Measurements from ENCODE around the gene LONP2.
"Not testable (repeated sequence)": the region's sequence is repeated elsewhere in the genome, so short reads cannot be mapped to it uniquely, and the experiment has no call there.

Gene LONP2

GRCh38 chr16:48383009-48383876 lies 139.1 kb downstream of the LONP2 start:
- Mint-ChIP-seq H3K27ac (peak overlapping the region; percentile 90), H3K4me1 (peaks cover 37 to 51% of the 10 kb centered on the region in 2 donors), H3K27me3 (no peaks in the 10 kb centered on the region), H3K9me3 (no peaks in the 10 kb centered on the region), H3K36me3 (peaks cover 4 to 16% of the 10 kb centered on the region in 2 donors), H3K4me3 (peak overlapping the region; percentile 84 to 88)
- DNase-seq (no peak), ATAC-seq (replicated peaks) (no peak)

- H3K9me3 Mint-ChIP-seq: no peaks in the 10 kb centered on the region
- H3K27ac Mint-ChIP-seq: peak overlapping the region; percentile 90
- H3K4me1 Mint-ChIP-seq: peaks cover 32 to 43% of the 10 kb centered on the region in 2 donors
- H3K36me3 Mint-ChIP-seq: peaks cover 4 to 16% of the 10 kb centered on the region in 2 donors
- ATAC-seq (replicated peaks): no peak
- no peaks in the 10 kb centered on the region for H3K27me3 Mint-ChIP-seq
- H3K4me3 Mint-ChIP-seq: peak overlapping the region; percentile 84 to 88
- DNase-seq: no peak
Observed at GRCh38 chr16:48383877-48384519, 139.9 kb downstream of the LONP2 start.

- Mint-ChIP-seq H3K27me3 (no peaks in the 10 kb centered on the region), H3K4me3 (peak overlapping the region; percentile 92 to 93), H3K27ac (peak overlapping the region; percentile 90), H3K9me3 (no peaks in the 10 kb centered on the region), H3K36me3 (peaks cover 4 to 16% of the 10 kb centered on the region in 2 donors), H3K4me1 (peaks cover 25 to 36% of the 10 kb centered on the region in 2 donors)
- ATAC-seq (replicated peaks) (peak; percentile 76 to 79), DNase-seq (peak; percentile 18)
Observed at GRCh38 chr16:48384520-48385252, 140.6 kb downstream of the LONP2 start.

GRCh38 chr16:48385253-48386150 lies 141.4 kb downstream of the LONP2 start, which contains the start of gene SIAH1:
Gene SIAH1, minus strand, starts transcription at chr16:48385413. Its CDS starts 22,985 bp downstream, at chr16:48362428.
- Mint-ChIP-seq H3K4me1 (peaks cover 21 to 28% of the 10 kb centered on the region in 2 donors), H3K36me3 (peaks cover 1 to 13% of the 10 kb centered on the region in 2 donors), H3K27ac (peak within 1 kb of the TSS; percentile 97), H3K4me3 (peak within 1 kb of the TSS; percentile 92 to 93), H3K27me3 (no peaks in the 10 kb centered on the region), H3K9me3 (no peaks in the 10 kb centered on the region)
- ATAC-seq (replicated peaks) (peak; percentile 77 to 85), DNase-seq (peak; percentile 82)

- no peak for DNase-seq
- H3K27me3 Mint-ChIP-seq: no peaks in the 10 kb centered on the region
- no peak overlapping the region for H3K27ac Mint-ChIP-seq
- H3K4me1 Mint-ChIP-seq: peaks cover 11 to 18% of the 10 kb centered on the region in 2 donors
- no peak for ATAC-seq (replicated peaks)
- no peak overlapping the region for H3K4me3 Mint-ChIP-seq
- peaks cover 1 to 5% of the 10 kb centered on the region in 2 donors for H3K36me3 Mint-ChIP-seq
- no peaks in the 10 kb centered on the region for H3K9me3 Mint-ChIP-seq
Observed at GRCh38 chr16:48386559-48387312, 142.6 kb downstream of the LONP2 start.

GRCh38 chr16:48392407-48392806 lies 148.3 kb downstream of the LONP2 start:
- no peaks in the 10 kb centered on the region for H3K27me3 Mint-ChIP-seq
- H3K36me3 Mint-ChIP-seq: no peaks in the 10 kb centered on the region
- H3K9me3 Mint-ChIP-seq: no peaks in the 10 kb centered on the region
- H3K4me1 Mint-ChIP-seq: no peaks in the 10 kb centered on the region
- H3K27ac Mint-ChIP-seq: no peak overlapping the region
- no peak overlapping the region for H3K4me3 Mint-ChIP-seq
- no peak for ATAC-seq (replicated peaks)
- DNase-seq: no peak

- ATAC-seq (replicated peaks) (no peak), DNase-seq (no peak)
- H3K27ac Mint-ChIP-seq: no peak overlapping the region
- no peaks in the 10 kb centered on the region for H3K4me1 Mint-ChIP-seq
- no peaks in the 10 kb centered on the region for H3K36me3 Mint-ChIP-seq
- no peak overlapping the region for H3K4me3 Mint-ChIP-seq
- no peaks in the 10 kb centered on the region for H3K9me3 Mint-ChIP-seq
- H3K27me3 Mint-ChIP-seq: no peaks in the 10 kb centered on the region
Observed at GRCh38 chr16:48393485-48394354, 149.6 kb downstream of the LONP2 start.

- H3K4me1 Mint-ChIP-seq: no peaks in the 10 kb centered on the region
- no peaks in the 10 kb centered on the region for H3K9me3 Mint-ChIP-seq
- no peak for DNase-seq
- no peaks in the 10 kb centered on the region for H3K36me3 Mint-ChIP-seq
- H3K4me3 Mint-ChIP-seq: no peak overlapping the region
- no peak overlapping the region for H3K27ac Mint-ChIP-seq
- no peaks in the 10 kb centered on the region for H3K27me3 Mint-ChIP-seq
- no peak for ATAC-seq (replicated peaks)
Observed at GRCh38 chr16:48394355-48394703, 150.2 kb downstream of the LONP2 start.

GRCh38 chr16:48395375-48395774 lies 151.3 kb downstream of the LONP2 start:
- Mint-ChIP-seq H3K27me3 (no peaks in the 10 kb centered on the region), H3K36me3 (no peaks in the 10 kb centered on the region), H3K27ac (no peak overlapping the region), H3K4me1 (peaks cover 0 to 4% of the 10 kb centered on the region in 2 donors), H3K9me3 (no peaks in the 10 kb centered on the region), H3K4me3 (no peak overlapping the region)
- ATAC-seq (replicated peaks): no peak
- DNase-seq: no peak

- H3K9me3 Mint-ChIP-seq; ATAC-seq (replicated peaks); DNase-seq; H3K27ac Mint-ChIP-seq; H3K4me3 Mint-ChIP-seq; H3K36me3 Mint-ChIP-seq; H3K27me3 Mint-ChIP-seq: not testable (repeated sequence)
- H3K4me1 Mint-ChIP-seq: peaks cover 2 to 15% of the 10 kb centered on the region in 2 donors
Observed at GRCh38 chr16:48402547-48402946, 158.4 kb downstream of the LONP2 start.

- peaks cover 0 to 3% of the 10 kb centered on the region in 2 donors for H3K9me3 Mint-ChIP-seq
- H3K27me3 Mint-ChIP-seq: no peaks in the 10 kb centered on the region
- ATAC-seq (replicated peaks) (no peak), DNase-seq (no peak)
- H3K4me3 Mint-ChIP-seq: no peak overlapping the region
- no peak overlapping the region for H3K27ac Mint-ChIP-seq
- H3K4me1 Mint-ChIP-seq: peaks cover 4 to 16% of the 10 kb centered on the region in 2 donors
- H3K36me3 Mint-ChIP-seq: no peaks in the 10 kb centered on the region
Observed at GRCh38 chr16:48405153-48405552, 161.1 kb downstream of the LONP2 start.

- Mint-ChIP-seq H3K4me3 (no peak overlapping the region), H3K27me3 (no peaks in the 10 kb centered on the region), H3K27ac (peak overlapping the region; percentile 48), H3K9me3 (peaks cover 0 to 3% of the 10 kb centered on the region in 2 donors), H3K4me1 (peaks cover 4 to 14% of the 10 kb centered on the region in 2 donors), H3K36me3 (no peaks in the 10 kb centered on the region)
- no peak for ATAC-seq (replicated peaks)
- no peak for DNase-seq
Observed at GRCh38 chr16:48405907-48406306, 161.8 kb downstream of the LONP2 start.

Data from stimulated activated naive B cell treated with anti-CD40 and anti-IgM and Interleukin-4, amounts not matched to agents 10 μg/mL and 1 μg/mL and 100 μg/mL, for 72 hours (primary cell).